H1 (cell line): Measurements from ENCODE around the gene NEUROD6.

ENCODE experiments used
- BCL11A ChIP-seq, 2 experiments: IDR thresholded peaks; one replicate each; pipeline ENCODE4 v1.6.1; 2011; ENCODE audit warnings: low read depth in 2 of 2, low read length in 2 of 2, mild to moderate bottlenecking in 2 of 2
- EP300 ChIP-seq, 2 experiments: IDR thresholded peaks; 1 replicate in 1 of 2; 2 replicates in 1 of 2; pipeline ENCODE4 v1.6.1; 2011 to 2012; ENCODE audit warnings: low read depth in 2 of 2, low read length in 2 of 2, mild to moderate bottlenecking in 2 of 2, borderline replicate concordance in 1 of 2, inconsistent platforms in 1 of 2, moderate library complexity in 1 of 2
- EZH2 ChIP-seq: fragments of 200-600 bp; sonication (generic); IDR thresholded peaks from 2 replicates; pipeline ENCODE4 v1.7.1; 2012; ENCODE audit warnings: low read depth, mild to moderate bottlenecking, moderate library complexity, low read length, inconsistent platforms; ENCODE audit not compliant: severe bottlenecking
- POLR2AphosphoS5 ChIP-seq: IDR thresholded peaks from 2 replicates; pipeline ENCODE4 v1.6.1; 2011; ENCODE audit warnings: low read depth, low read length
- RAD21 ChIP-seq, 2 experiments: IDR thresholded peaks in 1 of 2; conservative IDR thresholded peaks in 1 of 2; 2 replicates each; pipeline ENCODE4 v1.6.1; 2011; ENCODE audit warnings: low read depth in 2 of 2, low read length in 2 of 2, improper control_type of control experiment in 1 of 2, inconsistent platforms in 1 of 2, mild to moderate bottlenecking in 1 of 2, moderate library complexity in 1 of 2
- SIRT6 ChIP-seq: IDR thresholded peaks from one replicate; pipeline ENCODE4 v1.7.1; 2012; ENCODE audit warnings: low read length, inconsistent platforms
- TEAD4 ChIP-seq: IDR thresholded peaks from 2 replicates; pipeline ENCODE4 v1.6.1; 2012; ENCODE audit warnings: low read depth, low read length, inconsistent platforms, mixed read lengths
- TF ChIP-seq, protein P1 (sequence below): IDR thresholded peaks from 2 replicates; pipeline ENCODE4 v1.6.1; 2011; ENCODE audit warnings: low read depth, mild to moderate bottlenecking, low read length; ENCODE audit not compliant: insufficient read depth
- TF ChIP-seq, protein P2 (sequence below), 3 experiments: IDR thresholded peaks; 1 replicate in 2 of 3; 2 replicates in 1 of 3; pipeline versions ENCODE4 v1.5.1 to v1.6.1; 2011; ENCODE audit warnings: low read length in 3 of 3, mild to moderate bottlenecking in 3 of 3, inconsistent platforms in 2 of 3, low read depth in 1 of 3, moderate library complexity in 1 of 3; ENCODE audit not compliant: insufficient read depth in 1 of 3; ENCODE audit errors: control extremely low read depth in 1 of 3

DNA sequence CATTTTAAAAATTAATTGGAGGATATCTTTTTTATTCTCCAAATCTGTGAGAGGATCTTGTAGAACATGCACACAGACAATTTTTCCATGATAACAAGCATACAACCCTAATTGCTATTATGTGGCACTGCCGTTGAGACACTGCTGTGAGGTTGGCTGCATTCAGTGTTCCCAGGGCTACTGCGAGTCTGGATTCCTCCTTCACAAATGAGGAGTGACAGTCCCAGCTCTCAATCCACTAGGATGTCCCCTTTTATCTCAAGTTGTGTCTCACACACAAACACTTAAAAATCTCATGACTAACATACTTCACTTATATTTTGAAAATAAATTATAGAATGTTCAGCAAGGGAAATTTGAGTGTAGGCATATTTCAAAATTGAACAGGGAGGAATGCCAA is 14.1 kb downstream of the NEUROD6 start:
- TF ChIP-seq POLR2AphosphoS5 = no peak
- no peak for TF ChIP-seq EP300 (IDR thresholded peaks at IDR 0.05; ENCODE audit: borderline replicate concordance in 1 of 2, low read depth in 2 of 2, low read length in 2 of 2)
- TF ChIP-seq, protein P1, sequence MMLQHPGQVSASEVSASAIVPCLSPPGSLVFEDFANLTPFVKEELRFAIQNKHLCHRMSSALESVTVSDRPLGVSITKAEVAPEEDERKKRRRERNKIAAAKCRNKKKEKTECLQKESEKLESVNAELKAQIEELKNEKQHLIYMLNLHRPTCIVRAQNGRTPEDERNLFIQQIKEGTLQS = no peak
- TF ChIP-seq SIRT6 = no peak
- TF ChIP-seq TEAD4 = no peak
- TF ChIP-seq, protein P2, sequence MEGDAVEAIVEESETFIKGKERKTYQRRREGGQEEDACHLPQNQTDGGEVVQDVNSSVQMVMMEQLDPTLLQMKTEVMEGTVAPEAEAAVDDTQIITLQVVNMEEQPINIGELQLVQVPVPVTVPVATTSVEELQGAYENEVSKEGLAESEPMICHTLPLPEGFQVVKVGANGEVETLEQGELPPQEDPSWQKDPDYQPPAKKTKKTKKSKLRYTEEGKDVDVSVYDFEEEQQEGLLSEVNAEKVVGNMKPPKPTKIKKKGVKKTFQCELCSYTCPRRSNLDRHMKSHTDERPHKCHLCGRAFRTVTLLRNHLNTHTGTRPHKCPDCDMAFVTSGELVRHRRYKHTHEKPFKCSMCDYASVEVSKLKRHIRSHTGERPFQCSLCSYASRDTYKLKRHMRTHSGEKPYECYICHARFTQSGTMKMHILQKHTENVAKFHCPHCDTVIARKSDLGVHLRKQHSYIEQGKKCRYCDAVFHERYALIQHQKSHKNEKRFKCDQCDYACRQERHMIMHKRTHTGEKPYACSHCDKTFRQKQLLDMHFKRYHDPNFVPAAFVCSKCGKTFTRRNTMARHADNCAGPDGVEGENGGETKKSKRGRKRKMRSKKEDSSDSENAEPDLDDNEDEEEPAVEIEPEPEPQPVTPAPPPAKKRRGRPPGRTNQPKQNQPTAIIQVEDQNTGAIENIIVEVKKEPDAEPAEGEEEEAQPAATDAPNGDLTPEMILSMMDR (IDR thresholded peaks at IDR 0.05; ENCODE audit: control extremely low read depth in 1 of 3, insufficient read depth in 1 of 3, low read depth in 1 of 3, low read length in 3 of 3) = no peak
- no peak for TF ChIP-seq EZH2
- TF ChIP-seq BCL11A (IDR thresholded peaks at IDR 0.05; ENCODE audit: low read depth in 2 of 2, low read length in 2 of 2) = no peak
- no peak for TF ChIP-seq RAD21 (IDR thresholded peaks at IDR 0.05 in 1 of 2, conservative IDR thresholded peaks at IDR 0.05 in 1 of 2; ENCODE audit: low read depth in 2 of 2, low read length in 2 of 2)
